Measurements from ENCODE around the gene SRGAP2C.

Gene SRGAP2C

DNA sequence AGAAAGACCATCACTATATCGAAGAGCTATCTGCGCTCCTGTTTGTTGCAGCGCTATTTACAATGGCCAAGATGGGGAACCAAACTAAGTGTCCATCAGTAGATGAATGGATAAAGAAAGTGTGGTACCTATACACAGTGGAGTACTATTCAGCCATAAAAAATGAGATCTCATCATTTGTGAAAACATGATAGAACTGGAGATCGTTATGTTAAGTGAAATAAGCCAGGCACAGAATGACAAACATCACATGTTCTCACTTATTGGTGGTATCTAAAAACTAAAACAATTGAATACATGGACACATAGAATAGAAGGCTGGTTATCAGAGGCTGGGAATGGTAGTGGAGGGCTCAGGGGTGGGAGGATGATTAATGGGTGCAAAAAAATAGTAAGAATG is 256.2 kb downstream of the SRGAP2C start:
- POLR2A ChIA-PET (ENCODE audit: low non-redundant PET): no interaction called here
- TF ChIP-seq, protein P1, sequence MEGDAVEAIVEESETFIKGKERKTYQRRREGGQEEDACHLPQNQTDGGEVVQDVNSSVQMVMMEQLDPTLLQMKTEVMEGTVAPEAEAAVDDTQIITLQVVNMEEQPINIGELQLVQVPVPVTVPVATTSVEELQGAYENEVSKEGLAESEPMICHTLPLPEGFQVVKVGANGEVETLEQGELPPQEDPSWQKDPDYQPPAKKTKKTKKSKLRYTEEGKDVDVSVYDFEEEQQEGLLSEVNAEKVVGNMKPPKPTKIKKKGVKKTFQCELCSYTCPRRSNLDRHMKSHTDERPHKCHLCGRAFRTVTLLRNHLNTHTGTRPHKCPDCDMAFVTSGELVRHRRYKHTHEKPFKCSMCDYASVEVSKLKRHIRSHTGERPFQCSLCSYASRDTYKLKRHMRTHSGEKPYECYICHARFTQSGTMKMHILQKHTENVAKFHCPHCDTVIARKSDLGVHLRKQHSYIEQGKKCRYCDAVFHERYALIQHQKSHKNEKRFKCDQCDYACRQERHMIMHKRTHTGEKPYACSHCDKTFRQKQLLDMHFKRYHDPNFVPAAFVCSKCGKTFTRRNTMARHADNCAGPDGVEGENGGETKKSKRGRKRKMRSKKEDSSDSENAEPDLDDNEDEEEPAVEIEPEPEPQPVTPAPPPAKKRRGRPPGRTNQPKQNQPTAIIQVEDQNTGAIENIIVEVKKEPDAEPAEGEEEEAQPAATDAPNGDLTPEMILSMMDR (conservative IDR thresholded peaks at IDR 0.05; ENCODE audit: low read depth): no peak
- CTCF ChIA-PET: no interaction called here
- DNase-seq (ENCODE audit: low spot score): no peak
- no peak overlapping the region for H3K27ac ChIP-seq

Data from RWPE1 (cell line).